ENCODE measurements around the gene CHCHD4. TPM values are rescaled to one million over a fixed set of nuclear protein-coding genes. Genes with fewer than 3 reads are reported as not detected.

CHCHD4 gene
- polyA plus RNA-seq, 2 of the 4 experiments (the other 2 are of a cell fraction): 37.3 to 48.8 TPM

DNA sequence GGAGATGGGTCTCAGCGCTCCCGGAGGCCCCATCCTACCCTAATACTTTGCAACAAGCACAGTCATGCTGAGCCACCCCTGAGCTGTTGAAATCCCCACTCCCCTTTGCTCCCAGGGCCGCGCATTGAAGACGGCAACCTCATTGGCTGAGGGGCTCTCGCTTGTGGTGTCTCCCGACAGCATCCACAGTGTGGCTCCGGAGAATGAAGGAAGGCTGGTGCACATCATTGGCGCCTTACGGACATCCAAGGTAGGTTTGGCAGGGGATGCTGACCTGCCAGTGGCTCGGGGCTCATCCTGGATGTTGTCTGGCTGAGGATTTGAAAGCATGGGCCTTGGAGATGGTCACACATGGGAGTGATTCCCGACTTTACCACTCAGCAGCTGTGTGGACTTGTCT lies 6.0 kb upstream of the CHCHD4 start:
- H3K27ac ChIP-seq: no peak overlapping the region
- CTCF ChIA-PET: interaction anchor here (0.8 to 1.6 kb wide), 2 partner anchors 12 to 15 kb away, joined by 3 to 6 read pairs; no protein-coding TSS in a partner anchor
- 94% methylated on average over 12 of the region's 12 CpGs for WGBS (ENCODE audit: missing lambda C conversion rate)
- no peak for ATAC-seq
- TF ChIP-seq CHD4 (IDR thresholded peaks at IDR 0.05; ENCODE audit: borderline replicate concordance) (no peak), RNF2 (IDR thresholded peaks at IDR 0.05; ENCODE audit: borderline replicate concordance, low read depth) (no peak), JUN (IDR thresholded peaks at IDR 0.05) (no peak), EP300 (IDR thresholded peaks at IDR 0.05) (no peak), HDAC2 (IDR thresholded peaks at IDR 0.05) (no peak), CBX8 (IDR thresholded peaks at IDR 0.05) (no peak), MYC (IDR thresholded peaks at IDR 0.05; ENCODE audit: borderline replicate concordance, low read length) (no peak), CBX2 (IDR thresholded peaks at IDR 0.05; ENCODE audit: borderline replicate concordance, low read depth) (no peak), RCOR1 (IDR thresholded peaks at IDR 0.05; ENCODE audit: low read depth, low read length) (no peak), KDM1A (IDR thresholded peaks at IDR 0.05; ENCODE audit: low read depth) (no peak), HOXB13 (CRISPR knock-in tag; IDR thresholded peaks at IDR 0.05; ENCODE audit: low read depth) (no peak)
- TF ChIP-seq, protein P1, sequence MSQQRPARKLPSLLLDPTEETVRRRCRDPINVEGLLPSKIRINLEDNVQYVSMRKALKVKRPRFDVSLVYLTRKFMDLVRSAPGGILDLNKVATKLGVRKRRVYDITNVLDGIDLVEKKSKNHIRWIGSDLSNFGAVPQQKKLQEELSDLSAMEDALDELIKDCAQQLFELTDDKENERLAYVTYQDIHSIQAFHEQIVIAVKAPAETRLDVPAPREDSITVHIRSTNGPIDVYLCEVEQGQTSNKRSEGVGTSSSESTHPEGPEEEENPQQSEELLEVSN (IDR thresholded peaks at IDR 0.05; ENCODE audit: borderline replicate concordance, low read depth): no peak
- TF ChIP-seq, protein P2, sequence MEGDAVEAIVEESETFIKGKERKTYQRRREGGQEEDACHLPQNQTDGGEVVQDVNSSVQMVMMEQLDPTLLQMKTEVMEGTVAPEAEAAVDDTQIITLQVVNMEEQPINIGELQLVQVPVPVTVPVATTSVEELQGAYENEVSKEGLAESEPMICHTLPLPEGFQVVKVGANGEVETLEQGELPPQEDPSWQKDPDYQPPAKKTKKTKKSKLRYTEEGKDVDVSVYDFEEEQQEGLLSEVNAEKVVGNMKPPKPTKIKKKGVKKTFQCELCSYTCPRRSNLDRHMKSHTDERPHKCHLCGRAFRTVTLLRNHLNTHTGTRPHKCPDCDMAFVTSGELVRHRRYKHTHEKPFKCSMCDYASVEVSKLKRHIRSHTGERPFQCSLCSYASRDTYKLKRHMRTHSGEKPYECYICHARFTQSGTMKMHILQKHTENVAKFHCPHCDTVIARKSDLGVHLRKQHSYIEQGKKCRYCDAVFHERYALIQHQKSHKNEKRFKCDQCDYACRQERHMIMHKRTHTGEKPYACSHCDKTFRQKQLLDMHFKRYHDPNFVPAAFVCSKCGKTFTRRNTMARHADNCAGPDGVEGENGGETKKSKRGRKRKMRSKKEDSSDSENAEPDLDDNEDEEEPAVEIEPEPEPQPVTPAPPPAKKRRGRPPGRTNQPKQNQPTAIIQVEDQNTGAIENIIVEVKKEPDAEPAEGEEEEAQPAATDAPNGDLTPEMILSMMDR (IDR thresholded peaks at IDR 0.05): no peak
- TF ChIP-seq, protein P3, sequence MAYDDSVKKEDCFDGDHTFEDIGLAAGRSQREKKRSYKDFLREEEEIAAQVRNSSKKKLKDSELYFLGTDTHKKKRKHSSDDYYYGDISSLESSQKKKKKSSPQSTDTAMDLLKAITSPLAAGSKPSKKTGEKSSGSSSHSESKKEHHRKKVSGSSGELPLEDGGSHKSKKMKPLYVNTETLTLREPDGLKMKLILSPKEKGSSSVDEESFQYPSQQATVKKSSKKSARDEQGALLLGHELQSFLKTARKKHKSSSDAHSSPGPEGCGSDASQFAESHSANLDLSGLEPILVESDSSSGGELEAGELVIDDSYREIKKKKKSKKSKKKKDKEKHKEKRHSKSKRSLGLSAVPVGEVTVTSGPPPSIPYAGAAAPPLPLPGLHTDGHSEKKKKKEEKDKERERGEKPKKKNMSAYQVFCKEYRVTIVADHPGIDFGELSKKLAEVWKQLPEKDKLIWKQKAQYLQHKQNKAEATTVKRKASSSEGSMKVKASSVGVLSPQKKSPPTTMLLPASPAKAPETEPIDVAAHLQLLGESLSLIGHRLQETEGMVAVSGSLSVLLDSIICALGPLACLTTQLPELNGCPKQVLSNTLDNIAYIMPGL (CRISPR knock-in tag; IDR thresholded peaks at IDR 0.05; ENCODE audit: borderline replicate concordance): no peak
- POLR2A ChIA-PET: no interaction called here
- DNase-seq (ENCODE audit: low read depth in 1 of 2, low spot score in 1 of 2): no peak
- no peak for FAIRE-seq
- H3K4me1 ChIP-seq: peaks cover 10% of the 10 kb centered on the region
- no peak overlapping the region for H3K4me3 ChIP-seq
- H3K9me3 ChIP-seq: no peaks in the 10 kb centered on the region
- no peak overlapping the region for H3K4me2 ChIP-seq

DNA sequence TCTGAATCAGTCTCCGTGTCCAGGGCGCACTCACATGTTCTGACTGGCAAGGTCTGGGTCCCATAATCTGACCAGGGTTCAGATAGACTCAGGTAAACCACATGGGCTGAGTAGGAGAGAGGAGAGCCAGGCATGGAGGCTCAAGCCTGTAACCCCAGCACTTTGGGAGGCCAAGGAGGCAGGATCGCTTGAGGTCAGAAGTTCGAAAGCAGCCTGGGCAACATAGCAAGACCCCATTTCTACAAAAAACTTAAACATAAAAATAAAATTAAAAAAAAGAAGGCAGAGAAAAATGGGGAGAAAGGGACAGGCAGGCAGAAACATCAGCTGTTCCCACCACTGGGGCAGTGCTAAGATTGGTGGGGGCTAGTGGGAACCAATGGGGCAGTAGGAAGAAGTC lies 5.6 kb upstream of the CHCHD4 start:
- no peak overlapping the region for H3K27ac ChIP-seq
- peaks cover 10% of the 10 kb centered on the region for H3K4me1 ChIP-seq
- ChIA-PET CTCF (interaction anchor here (0.8 kb wide), 1 partner anchor 13 kb away, joined by 3 read pairs; no protein-coding TSS in a partner anchor), POLR2A (no interaction called here)
- H3K4me2 ChIP-seq: no peak overlapping the region
- FAIRE-seq (no peak), DNase-seq (ENCODE audit: low read depth in 1 of 2, low spot score in 1 of 2) (no peak), ATAC-seq (no peak)
- 97% methylated on average over 4 of the region's 4 CpGs for WGBS (ENCODE audit: missing lambda C conversion rate)
- TF ChIP-seq GATA3 (IDR thresholded peaks at IDR 0.05; ENCODE audit: borderline replicate concordance) (no peak), HDAC2 (IDR thresholded peaks at IDR 0.05) (no peak), FOSB (CRISPR knock-in tag; IDR thresholded peaks at IDR 0.05) (no peak), CBX2 (IDR thresholded peaks at IDR 0.05; ENCODE audit: borderline replicate concordance, low read depth) (no peak), CEBPB (IDR thresholded peaks at IDR 0.05) (no peak), HEYL (CRISPR knock-in tag; IDR thresholded peaks at IDR 0.05) (no peak), BHLHE40 (IDR thresholded peaks at IDR 0.05; ENCODE audit: low read depth, low read length) (no peak)
- TF ChIP-seq, protein P1 (IDR thresholded peaks at IDR 0.05; ENCODE audit: borderline replicate concordance, low read depth): no peak
- TF ChIP-seq, protein P4, sequence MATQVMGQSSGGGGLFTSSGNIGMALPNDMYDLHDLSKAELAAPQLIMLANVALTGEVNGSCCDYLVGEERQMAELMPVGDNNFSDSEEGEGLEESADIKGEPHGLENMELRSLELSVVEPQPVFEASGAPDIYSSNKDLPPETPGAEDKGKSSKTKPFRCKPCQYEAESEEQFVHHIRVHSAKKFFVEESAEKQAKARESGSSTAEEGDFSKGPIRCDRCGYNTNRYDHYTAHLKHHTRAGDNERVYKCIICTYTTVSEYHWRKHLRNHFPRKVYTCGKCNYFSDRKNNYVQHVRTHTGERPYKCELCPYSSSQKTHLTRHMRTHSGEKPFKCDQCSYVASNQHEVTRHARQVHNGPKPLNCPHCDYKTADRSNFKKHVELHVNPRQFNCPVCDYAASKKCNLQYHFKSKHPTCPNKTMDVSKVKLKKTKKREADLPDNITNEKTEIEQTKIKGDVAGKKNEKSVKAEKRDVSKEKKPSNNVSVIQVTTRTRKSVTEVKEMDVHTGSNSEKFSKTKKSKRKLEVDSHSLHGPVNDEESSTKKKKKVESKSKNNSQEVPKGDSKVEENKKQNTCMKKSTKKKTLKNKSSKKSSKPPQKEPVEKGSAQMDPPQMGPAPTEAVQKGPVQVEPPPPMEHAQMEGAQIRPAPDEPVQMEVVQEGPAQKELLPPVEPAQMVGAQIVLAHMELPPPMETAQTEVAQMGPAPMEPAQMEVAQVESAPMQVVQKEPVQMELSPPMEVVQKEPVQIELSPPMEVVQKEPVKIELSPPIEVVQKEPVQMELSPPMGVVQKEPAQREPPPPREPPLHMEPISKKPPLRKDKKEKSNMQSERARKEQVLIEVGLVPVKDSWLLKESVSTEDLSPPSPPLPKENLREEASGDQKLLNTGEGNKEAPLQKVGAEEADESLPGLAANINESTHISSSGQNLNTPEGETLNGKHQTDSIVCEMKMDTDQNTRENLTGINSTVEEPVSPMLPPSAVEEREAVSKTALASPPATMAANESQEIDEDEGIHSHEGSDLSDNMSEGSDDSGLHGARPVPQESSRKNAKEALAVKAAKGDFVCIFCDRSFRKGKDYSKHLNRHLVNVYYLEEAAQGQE (IDR thresholded peaks at IDR 0.05): no peak
- TF ChIP-seq, protein P5, sequence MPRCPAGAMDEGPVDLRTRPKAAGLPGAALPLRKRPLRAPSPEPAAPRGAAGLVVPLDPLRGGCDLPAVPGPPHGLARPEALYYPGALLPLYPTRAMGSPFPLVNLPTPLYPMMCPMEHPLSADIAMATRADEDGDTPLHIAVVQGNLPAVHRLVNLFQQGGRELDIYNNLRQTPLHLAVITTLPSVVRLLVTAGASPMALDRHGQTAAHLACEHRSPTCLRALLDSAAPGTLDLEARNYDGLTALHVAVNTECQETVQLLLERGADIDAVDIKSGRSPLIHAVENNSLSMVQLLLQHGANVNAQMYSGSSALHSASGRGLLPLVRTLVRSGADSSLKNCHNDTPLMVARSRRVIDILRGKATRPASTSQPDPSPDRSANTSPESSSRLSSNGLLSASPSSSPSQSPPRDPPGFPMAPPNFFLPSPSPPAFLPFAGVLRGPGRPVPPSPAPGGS (IDR thresholded peaks at IDR 0.05): no peak
- H3K4me3 ChIP-seq: no peak overlapping the region
- H3K9me3 ChIP-seq: no peaks in the 10 kb centered on the region
